ENCODE measurements around the gene NPTN. TPM values are rescaled to one million over a fixed set of nuclear protein-coding genes. Genes with fewer than 3 reads are reported as not detected.

The NPTN gene
- total RNA-seq, 3 donors from 2014 or later (not counting 1 experiment from before 2014, with no cell fraction given), result 37.9 to 46.9 (median 46.4) TPM

GRCh38 chr15:73522011-73522410 is 111.2 kb downstream of the NPTN start:
- no peak overlapping the region for H3K4me3 ChIP-seq (ENCODE audit: low read length)
- H3K4me3 Mint-ChIP-seq, result no peak overlapping the region
- ATAC-seq, result no peak
- intact Hi-C loops (cut with micrococcal nuclease), result no loop called here
- no peak overlapping the region for H3K27ac ChIP-seq (ENCODE audit: low read length)
- TF ChIP-seq, protein P1, sequence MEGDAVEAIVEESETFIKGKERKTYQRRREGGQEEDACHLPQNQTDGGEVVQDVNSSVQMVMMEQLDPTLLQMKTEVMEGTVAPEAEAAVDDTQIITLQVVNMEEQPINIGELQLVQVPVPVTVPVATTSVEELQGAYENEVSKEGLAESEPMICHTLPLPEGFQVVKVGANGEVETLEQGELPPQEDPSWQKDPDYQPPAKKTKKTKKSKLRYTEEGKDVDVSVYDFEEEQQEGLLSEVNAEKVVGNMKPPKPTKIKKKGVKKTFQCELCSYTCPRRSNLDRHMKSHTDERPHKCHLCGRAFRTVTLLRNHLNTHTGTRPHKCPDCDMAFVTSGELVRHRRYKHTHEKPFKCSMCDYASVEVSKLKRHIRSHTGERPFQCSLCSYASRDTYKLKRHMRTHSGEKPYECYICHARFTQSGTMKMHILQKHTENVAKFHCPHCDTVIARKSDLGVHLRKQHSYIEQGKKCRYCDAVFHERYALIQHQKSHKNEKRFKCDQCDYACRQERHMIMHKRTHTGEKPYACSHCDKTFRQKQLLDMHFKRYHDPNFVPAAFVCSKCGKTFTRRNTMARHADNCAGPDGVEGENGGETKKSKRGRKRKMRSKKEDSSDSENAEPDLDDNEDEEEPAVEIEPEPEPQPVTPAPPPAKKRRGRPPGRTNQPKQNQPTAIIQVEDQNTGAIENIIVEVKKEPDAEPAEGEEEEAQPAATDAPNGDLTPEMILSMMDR (IDR thresholded peaks at IDR 0.05), result no peak
- H3K27me3 ChIP-seq (ENCODE audit: control insufficient read depth, insufficient read depth, low read length), result peaks cover 2% of the 10 kb centered on the region
- no peak overlapping the region for H3K27ac Mint-ChIP-seq
- H3K27me3 Mint-ChIP-seq (ENCODE audit: low read depth in 2 of 2), result peaks cover 6 to 17% of the 10 kb centered on the region in 2 donors
- WGBS (ENCODE audit: insufficient coverage), result no CpG with 5 or more reads among the region's 1 CpG
- DNase-seq, result no peak
- H3K9me3 ChIP-seq (ENCODE audit: control insufficient read depth, insufficient read depth, low read length), result no peaks in the 10 kb centered on the region
- H3K36me3 Mint-ChIP-seq, result no peaks in the 10 kb centered on the region
- peaks cover 6% of the 10 kb centered on the region for H3K4me1 ChIP-seq (ENCODE audit: control insufficient read depth, insufficient read depth, low read length)
- no peaks in the 10 kb centered on the region for H3K9me3 Mint-ChIP-seq
- H3K4me1 Mint-ChIP-seq, result peaks cover 17 to 20% of the 10 kb centered on the region in 2 donors
- no peaks in the 10 kb centered on the region for H3K36me3 ChIP-seq (ENCODE audit: control insufficient read depth, insufficient read depth, low read length)

DNA sequence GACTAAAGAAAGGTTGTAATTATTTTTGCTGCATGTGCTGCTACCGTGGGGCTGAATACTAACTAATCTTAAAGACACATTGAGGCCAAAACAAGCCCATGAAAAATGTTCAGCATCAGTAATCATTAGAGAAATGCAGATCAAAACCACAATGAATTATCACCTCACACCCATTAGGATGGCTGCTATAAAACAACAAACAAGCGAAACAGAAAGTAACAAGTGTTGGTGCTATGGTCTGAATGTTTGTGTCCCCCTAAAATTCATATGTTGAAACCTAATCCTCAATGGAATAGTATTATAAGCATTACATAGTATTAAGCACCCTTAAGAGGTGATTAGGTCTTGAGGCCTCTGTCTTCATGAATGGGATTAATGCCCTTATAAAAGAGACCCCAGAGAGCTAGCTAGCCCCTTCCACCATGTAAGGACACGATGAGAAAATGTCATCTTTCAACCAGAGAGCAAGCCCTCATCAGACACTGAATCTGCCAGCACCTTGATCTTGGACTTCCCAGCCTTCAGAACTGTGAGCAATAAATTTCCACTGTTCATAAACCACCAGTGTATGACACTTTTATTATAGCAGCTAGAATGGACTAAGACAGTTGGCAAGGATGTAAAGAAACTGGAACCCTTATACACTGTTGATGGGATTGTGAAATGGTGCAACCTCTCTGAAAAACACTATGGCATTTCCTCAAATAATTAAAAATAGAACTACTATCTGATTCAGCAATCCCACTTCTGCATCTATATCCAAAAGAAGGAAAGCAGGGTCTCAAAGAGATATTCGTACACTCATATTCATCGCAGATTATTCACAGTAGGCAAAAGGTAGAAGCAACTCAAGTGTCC is 114.1 kb downstream of the NPTN start:
- Mint-ChIP-seq H3K4me1 (peaks cover 17 to 21% of the 10 kb centered on the region in 2 donors), H3K27ac (peak overlapping the region; percentile 35 to 52), H3K36me3 (no peaks in the 10 kb centered on the region), H3K9me3 (no peaks in the 10 kb centered on the region), H3K27me3 (ENCODE audit: low read depth in 2 of 2) (peaks cover 0 to 5% of the 10 kb centered on the region in 2 donors), H3K4me3 (peak overlapping the region; percentile 19)
- peak; percentile 50 to 75 (median 64) for ATAC-seq
- no peaks in the 10 kb centered on the region for H3K36me3 ChIP-seq (ENCODE audit: control insufficient read depth, insufficient read depth, low read length)
- peak overlapping the region; percentile 44 for H3K27ac ChIP-seq (ENCODE audit: low read length)
- TF ChIP-seq, protein P1 (IDR thresholded peaks at IDR 0.05), result no peak
- peaks cover 6% of the 10 kb centered on the region for H3K4me1 ChIP-seq (ENCODE audit: control insufficient read depth, insufficient read depth, low read length)
- peaks cover 2% of the 10 kb centered on the region for H3K27me3 ChIP-seq (ENCODE audit: control insufficient read depth, insufficient read depth, low read length)
- peak in 1 of 2 donors; percentile 10 for DNase-seq
- H3K9me3 ChIP-seq (ENCODE audit: control insufficient read depth, insufficient read depth, low read length), result no peaks in the 10 kb centered on the region
- 85% methylated on average over 4 of the region's 5 CpGs for WGBS (ENCODE audit: insufficient coverage)
- H3K4me3 ChIP-seq (ENCODE audit: low read length), result no peak overlapping the region
- intact Hi-C loops (cut with micrococcal nuclease), result no loop called here

GRCh38 chr15:73518180-73518862 is 114.9 kb downstream of the NPTN start:
- DNase-seq, result no peak
- Mint-ChIP-seq H3K27ac (peak overlapping the region; percentile 35 to 52), H3K27me3 (ENCODE audit: low read depth in 2 of 2) (no peaks in the 10 kb centered on the region), H3K36me3 (no peaks in the 10 kb centered on the region), H3K9me3 (no peaks in the 10 kb centered on the region), H3K4me3 (peak overlapping the region; percentile 19), H3K4me1 (peaks cover 17 to 21% of the 10 kb centered on the region in 2 donors)
- intact Hi-C loops (cut with micrococcal nuclease), result no loop called here
- peaks cover 6% of the 10 kb centered on the region for H3K4me1 ChIP-seq (ENCODE audit: control insufficient read depth, insufficient read depth, low read length)
- no peaks in the 10 kb centered on the region for H3K36me3 ChIP-seq (ENCODE audit: control insufficient read depth, insufficient read depth, low read length)
- no peak for ATAC-seq
- TF ChIP-seq, protein P1 (IDR thresholded peaks at IDR 0.05), result no peak
- no peak overlapping the region for H3K4me3 ChIP-seq (ENCODE audit: low read length)
- peaks cover 2% of the 10 kb centered on the region for H3K27me3 ChIP-seq (ENCODE audit: control insufficient read depth, insufficient read depth, low read length)
- WGBS (ENCODE audit: insufficient coverage), result 93% methylated on average over 2 of the region's 3 CpGs
- no peak overlapping the region for H3K27ac ChIP-seq (ENCODE audit: low read length)
- no peaks in the 10 kb centered on the region for H3K9me3 ChIP-seq (ENCODE audit: control insufficient read depth, insufficient read depth, low read length)
